Body of pancreas (tissue), 4 donors: Measurements from ENCODE around the gene ABCG1.

Source experiments
- POLR2A ChIP-seq, 3 donors: fragments of 450-650 bp; IDR thresholded peaks; one replicate each; pipeline ENCODE4 v1.6.1; 2016; ENCODE audit warnings: antibody characterized with exemption in 3 of 3, mild to moderate bottlenecking in 2 of 3
- TF ChIP-seq, protein P1 (sequence below), 7 experiments: fragments of 450-650 bp in 4 of 7; fragments of 200-600 bp in 3 of 7; sonication (generic) in 3 of 7; IDR thresholded peaks; one replicate each; pipeline ENCODE4 v1.5.1; 2016 to 2019; ENCODE audit warnings: antibody characterized with exemption in 7 of 7

DNA sequence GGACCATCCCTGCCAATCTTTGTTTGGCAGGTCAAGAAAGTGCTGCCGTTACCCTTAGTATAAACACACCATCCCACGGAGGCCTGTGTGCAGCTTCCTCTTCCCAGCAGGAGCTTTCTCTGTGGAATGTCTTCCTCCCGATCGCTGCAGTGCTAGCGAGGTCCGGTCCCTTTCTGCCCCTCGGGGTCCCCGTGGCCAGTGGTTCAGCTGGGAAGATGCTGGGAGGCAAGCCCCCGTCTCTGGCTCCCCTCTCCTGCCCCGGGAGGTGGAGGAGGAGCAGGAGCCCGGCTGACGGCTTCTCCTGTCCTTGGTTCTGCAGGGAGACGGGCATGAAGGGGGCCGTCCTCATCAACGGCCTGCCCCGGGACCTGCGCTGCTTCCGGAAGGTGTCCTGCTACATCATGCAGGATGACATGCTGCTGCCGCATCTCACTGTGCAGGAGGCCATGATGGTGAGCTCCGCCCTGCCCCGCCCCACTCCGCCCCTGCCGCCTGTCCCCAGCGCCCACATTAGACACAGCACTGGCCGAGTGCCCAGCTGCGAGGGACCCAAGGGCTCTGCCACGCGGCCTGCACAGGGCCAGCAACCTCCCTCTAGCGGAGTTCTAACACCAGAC lies 54.2 kb downstream of the ABCG1 start:
- TF ChIP-seq POLR2A (IDR thresholded peaks at IDR 0.05) = no peak
- TF ChIP-seq, protein P1, sequence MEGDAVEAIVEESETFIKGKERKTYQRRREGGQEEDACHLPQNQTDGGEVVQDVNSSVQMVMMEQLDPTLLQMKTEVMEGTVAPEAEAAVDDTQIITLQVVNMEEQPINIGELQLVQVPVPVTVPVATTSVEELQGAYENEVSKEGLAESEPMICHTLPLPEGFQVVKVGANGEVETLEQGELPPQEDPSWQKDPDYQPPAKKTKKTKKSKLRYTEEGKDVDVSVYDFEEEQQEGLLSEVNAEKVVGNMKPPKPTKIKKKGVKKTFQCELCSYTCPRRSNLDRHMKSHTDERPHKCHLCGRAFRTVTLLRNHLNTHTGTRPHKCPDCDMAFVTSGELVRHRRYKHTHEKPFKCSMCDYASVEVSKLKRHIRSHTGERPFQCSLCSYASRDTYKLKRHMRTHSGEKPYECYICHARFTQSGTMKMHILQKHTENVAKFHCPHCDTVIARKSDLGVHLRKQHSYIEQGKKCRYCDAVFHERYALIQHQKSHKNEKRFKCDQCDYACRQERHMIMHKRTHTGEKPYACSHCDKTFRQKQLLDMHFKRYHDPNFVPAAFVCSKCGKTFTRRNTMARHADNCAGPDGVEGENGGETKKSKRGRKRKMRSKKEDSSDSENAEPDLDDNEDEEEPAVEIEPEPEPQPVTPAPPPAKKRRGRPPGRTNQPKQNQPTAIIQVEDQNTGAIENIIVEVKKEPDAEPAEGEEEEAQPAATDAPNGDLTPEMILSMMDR (IDR thresholded peaks at IDR 0.05) = no peak
